Measurements from ENCODE around the gene FOXRED2. TPM values are rescaled to one million over a fixed set of nuclear protein-coding genes. Genes with fewer than 3 reads are reported as not detected.

FOXRED2 gene
- total RNA-seq, 1 experiment from 2014 or later = 8.5 TPM

- Histone ChIP-seq H3K36me3 (no peaks in the 10 kb centered on the region), H3K9me3 (no peaks in the 10 kb centered on the region), H3K27me3 (no peaks in the 10 kb centered on the region), H3K4me3 (no peak overlapping the region)
- no peak for DNase-seq
These were observed 63.6 kb downstream of the FOXRED2 start for GRCh38 chr22:36443198-36443770.

GRCh38 chr22:36442506-36443197 lies 64.2 kb downstream of the FOXRED2 start:
- H3K4me3 ChIP-seq = no peak overlapping the region
- DNase-seq = no peak
- H3K36me3 ChIP-seq = no peaks in the 10 kb centered on the region
- H3K27me3 ChIP-seq = no peaks in the 10 kb centered on the region
- no peaks in the 10 kb centered on the region for H3K9me3 ChIP-seq

- Histone ChIP-seq H3K36me3 (no peaks in the 10 kb centered on the region), H3K27me3 (no peaks in the 10 kb centered on the region), H3K9me3 (no peaks in the 10 kb centered on the region), H3K4me3 (no peak overlapping the region)
- no peak for DNase-seq
These were observed 66.3 kb downstream of the FOXRED2 start for GRCh38 chr22:36440429-36441002.

GRCh38 chr22:36439481-36440271 lies 67.2 kb downstream of the FOXRED2 start:
- H3K36me3 ChIP-seq = no peaks in the 10 kb centered on the region
- DNase-seq = peak; percentile 92
- H3K9me3 ChIP-seq = no peaks in the 10 kb centered on the region
- H3K27me3 ChIP-seq = no peaks in the 10 kb centered on the region
- no peak overlapping the region for H3K4me3 ChIP-seq

Other genes with a start within 250 kb of the FOXRED2 start
- 323 and 380 TPM in 2 replicates for gene MYH9, start 119.1 kb downstream of the FOXRED2 start, total RNA-seq (2014; rRNA removed; shearing (Covaris generic); ENCODE audit: low replicate concordance)
- gene TXN2, start 25.4 kb downstream of the FOXRED2 start, total RNA-seq (2014; rRNA removed; shearing (Covaris generic); ENCODE audit: low replicate concordance) = 64.6 and 123 TPM in 2 replicates
- gene EIF3D, start 22.1 kb upstream of the FOXRED2 start, total RNA-seq (2014; rRNA removed; shearing (Covaris generic); ENCODE audit: low replicate concordance) = 575 and 712 TPM in 2 replicates
- gene CACNG2, start 196.7 kb upstream of the FOXRED2 start, total RNA-seq (2014; rRNA removed; shearing (Covaris generic); ENCODE audit: low replicate concordance) = not detected in 2 replicates